ENCODE measurements around the gene CYP4F11. TPM values are rescaled to one million over a fixed set of nuclear protein-coding genes. Genes with fewer than 3 reads are reported as not detected.

CYP4F11 gene, protein sequence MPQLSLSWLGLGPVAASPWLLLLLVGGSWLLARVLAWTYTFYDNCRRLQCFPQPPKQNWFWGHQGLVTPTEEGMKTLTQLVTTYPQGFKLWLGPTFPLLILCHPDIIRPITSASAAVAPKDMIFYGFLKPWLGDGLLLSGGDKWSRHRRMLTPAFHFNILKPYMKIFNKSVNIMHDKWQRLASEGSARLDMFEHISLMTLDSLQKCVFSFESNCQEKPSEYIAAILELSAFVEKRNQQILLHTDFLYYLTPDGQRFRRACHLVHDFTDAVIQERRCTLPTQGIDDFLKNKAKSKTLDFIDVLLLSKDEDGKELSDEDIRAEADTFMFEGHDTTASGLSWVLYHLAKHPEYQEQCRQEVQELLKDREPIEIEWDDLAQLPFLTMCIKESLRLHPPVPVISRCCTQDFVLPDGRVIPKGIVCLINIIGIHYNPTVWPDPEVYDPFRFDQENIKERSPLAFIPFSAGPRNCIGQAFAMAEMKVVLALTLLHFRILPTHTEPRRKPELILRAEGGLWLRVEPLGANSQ
- total RNA-seq, result not detected in 2 replicates

DNA sequence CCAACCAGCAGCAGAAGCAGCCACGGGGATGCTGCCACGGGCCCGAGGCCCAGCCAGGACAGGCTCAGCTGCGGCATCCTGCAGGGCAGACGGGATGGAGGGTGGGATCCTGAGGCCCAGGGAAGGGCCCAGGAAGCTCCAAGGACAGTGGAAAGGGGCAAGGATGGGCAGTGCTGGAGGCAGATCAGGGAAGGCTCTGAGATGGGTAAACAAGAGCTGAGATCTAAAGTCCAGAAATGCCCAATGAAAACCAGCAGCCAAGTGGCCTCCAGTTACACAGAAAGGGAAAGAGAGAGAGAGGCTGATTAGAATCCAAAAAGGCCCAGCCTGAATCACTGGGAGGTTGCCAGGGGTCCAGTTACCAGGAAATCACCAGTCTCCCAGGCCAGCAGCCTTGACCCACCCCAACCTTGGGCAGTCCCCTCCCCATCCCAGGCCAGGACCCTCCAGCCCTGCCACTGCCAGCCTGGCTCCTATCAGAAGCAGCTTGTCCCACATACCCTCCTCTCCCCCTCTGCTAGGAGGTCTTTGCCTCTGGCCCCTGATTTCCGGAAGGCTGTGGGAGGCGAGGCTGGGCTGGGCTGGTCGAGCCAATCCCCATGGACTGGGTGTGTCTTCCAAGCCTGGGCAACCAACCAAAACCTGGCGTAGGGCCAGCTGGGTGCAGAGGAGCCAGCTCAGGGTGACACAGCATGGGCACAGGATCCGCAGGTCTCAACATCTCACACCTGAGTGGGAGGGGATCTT lies at the start of gene CYP4F11:
TSS of gene CYP4F11 (minus strand) at position 198 of the 747 bp plus-strand sequence. CDS start at position 77, 121 bp downstream.

DNA sequence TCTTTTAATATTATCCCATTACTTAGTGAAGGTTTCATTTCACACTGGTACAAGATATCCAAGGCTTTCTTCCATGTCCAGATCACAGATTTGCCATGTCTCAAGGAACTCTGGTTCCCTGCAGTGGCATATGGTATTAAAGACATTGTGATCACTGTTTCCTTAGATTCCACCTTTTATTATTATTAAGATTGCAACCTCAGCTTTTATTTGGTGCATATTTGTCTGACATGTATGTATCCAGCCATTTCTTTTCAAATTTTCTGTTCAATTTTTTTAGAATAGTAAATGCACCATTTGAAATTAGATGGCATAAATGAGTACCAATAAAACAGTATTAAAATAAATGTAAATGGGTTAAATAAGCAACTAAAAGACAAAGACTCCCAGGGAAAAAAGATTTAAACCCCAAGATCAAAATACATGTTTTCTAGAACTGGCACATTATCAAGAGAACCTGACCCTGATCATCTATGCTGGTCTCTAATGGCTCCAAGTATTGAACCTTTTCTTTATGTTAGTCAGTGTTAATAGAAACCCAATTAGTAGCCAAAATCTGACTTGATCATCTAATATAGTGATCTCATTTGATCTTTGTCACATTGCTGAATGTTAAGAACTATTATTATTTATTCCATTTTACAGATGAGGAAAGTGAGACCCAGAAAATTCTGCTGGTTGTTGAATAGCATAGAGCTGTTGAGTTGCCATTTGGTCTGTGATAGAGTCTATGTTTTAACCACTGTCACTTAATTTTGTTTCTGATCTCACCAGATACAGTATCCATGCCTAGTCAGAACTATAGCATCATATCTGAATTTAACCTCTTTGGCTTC lies 14.1 kb upstream of the CYP4F11 start, which contains the start of gene OR10H4:
TSS of gene OR10H4 (plus strand) at position 786 of the 836 bp plus-strand sequence. CDS start at position 786, 0 bp downstream.

DNA sequence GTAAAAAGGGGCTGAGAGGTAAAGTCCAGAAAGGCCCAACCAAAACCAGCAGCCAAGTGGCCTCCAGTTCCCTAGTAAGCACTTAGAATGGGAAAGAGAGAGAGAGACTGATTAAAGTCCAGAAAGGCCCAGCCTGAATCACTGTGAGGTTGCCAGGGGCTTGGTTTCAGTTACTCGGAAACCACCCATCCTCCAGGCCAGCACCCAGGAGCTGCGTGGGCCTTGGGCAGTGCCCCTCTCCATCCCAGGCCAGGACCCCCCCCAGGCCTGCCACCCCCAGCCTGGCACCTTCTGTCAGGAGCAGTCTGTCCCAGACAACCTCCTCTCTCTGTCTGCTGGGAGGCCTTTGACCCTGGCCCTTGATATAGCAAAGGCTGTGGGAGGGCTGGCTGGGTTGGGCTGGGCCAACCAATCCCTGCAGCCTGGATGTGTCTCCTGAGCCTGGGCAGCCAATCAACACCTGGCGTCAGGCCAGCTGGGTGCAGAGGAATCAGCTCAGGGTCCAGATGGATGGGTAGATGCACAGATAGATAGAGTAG lies 36.5 kb downstream of the CYP4F11 start, which contains the start of gene CYP4F2:
TSS of gene CYP4F2 (minus strand) at position 337 of the 539 bp plus-strand sequence. CDS start 463 bp downstream, outside the sequence.

Other genes starting within 250 kb of the CYP4F11 start
- not detected in 2 replicates for gene OR10H2, start 206.5 kb downstream of the CYP4F11 start, total RNA-seq
- gene OR10H3, start 196.5 kb downstream of the CYP4F11 start, total RNA-seq, result not detected in 2 replicates
- gene OR10H5, start 146.9 kb downstream of the CYP4F11 start, total RNA-seq, result not detected in 2 replicates
- not detected in 2 replicates for gene OR10H1, start 118.9 kb downstream of the CYP4F11 start, total RNA-seq
- gene CYP4F2, start 36.5 kb downstream of the CYP4F11 start, total RNA-seq, result not detected in 2 replicates
- gene OR10H4, start 14.5 kb upstream of the CYP4F11 start, total RNA-seq, result not detected in 2 replicates
- 1,135 and 1,169 TPM in 2 replicates for gene TPM4, start 142.0 kb upstream of the CYP4F11 start, total RNA-seq
- 78.3 and 80.6 TPM in 2 replicates for gene RAB8A, start 177.4 kb upstream of the CYP4F11 start, total RNA-seq
- not detected in 2 replicates for gene HSH2D, start 209.2 kb upstream of the CYP4F11 start, total RNA-seq
- gene CIB3, start 239.0 kb upstream of the CYP4F11 start, total RNA-seq, result not detected in 2 replicates